HepG2 (cell line): ENCODE data around the gene TANGO6. TPM values are rescaled to one million over a fixed set of nuclear protein-coding genes. Genes with fewer than 3 reads are reported as not detected.

ENCODE experiments used
- CBX2 ChIP-seq, 2 experiments: fragments of 200-600 bp in 1 of 2; sonication (generic); formaldehyde crosslinking in 1 of 2; IDR thresholded peaks; 2 replicates each; pipeline versions ENCODE4 v1.7.0 to v1.8.1; 2018 to 2022; ENCODE audit warnings: low read depth in 2 of 2, low read length in 1 of 2, mild to moderate bottlenecking in 1 of 2, missing genetic modification reagents in 1 of 2
- JUND ChIP-seq: sonication (generic); formaldehyde crosslinking; IDR thresholded peaks from 2 replicates; pipeline ENCODE4 v1.8.0; 2022; ENCODE audit warnings: mild to moderate bottlenecking, missing genetic modification reagents
- KIAA2018 ChIP-seq: sonication (generic); formaldehyde crosslinking; IDR thresholded peaks from 2 replicates; pipeline ENCODE4 v1.5.0; 2020; ENCODE audit warnings: mild to moderate bottlenecking, missing genetic modification reagents, borderline replicate concordance
- KLF13 ChIP-seq: sonication (generic); formaldehyde crosslinking; IDR thresholded peaks from 2 replicates; pipeline ENCODE4 v1.4.0; 2020; ENCODE audit warnings: mild to moderate bottlenecking, missing genetic modification reagents
- LBX2 ChIP-seq: sonication (generic); formaldehyde crosslinking; IDR thresholded peaks from 2 replicates; pipeline ENCODE4 v1.5.0; 2020; ENCODE audit warnings: missing genetic modification reagents, mild to moderate bottlenecking, borderline replicate concordance
- NKX3-1 ChIP-seq: sonication (generic); formaldehyde crosslinking; IDR thresholded peaks from 2 replicates; pipeline ENCODE4 v1.5.0; 2020; ENCODE audit warnings: missing genetic modification reagents
- RXRB ChIP-seq: IDR thresholded peaks from 2 replicates; pipeline ENCODE4 v1.6.1; 2016; ENCODE audit warnings: borderline replicate concordance, missing genetic modification reagents, missing compliant biosample characterization
- TIGD3 ChIP-seq: sonication (generic); formaldehyde crosslinking; IDR thresholded peaks from 2 replicates; pipeline ENCODE4 v1.5.1; 2020; ENCODE audit warnings: mild to moderate bottlenecking, missing genetic modification reagents, borderline replicate concordance
- YEATS2 ChIP-seq: sonication (generic); formaldehyde crosslinking; IDR thresholded peaks from 2 replicates; pipeline ENCODE4 v1.4.0; 2020; ENCODE audit warnings: missing genetic modification reagents, borderline replicate concordance
- ZBTB37 ChIP-seq: sonication (generic); formaldehyde crosslinking; IDR thresholded peaks from 2 replicates; pipeline ENCODE4 v1.4.0; 2020; ENCODE audit warnings: mild to moderate bottlenecking, missing genetic modification reagents
- ZBTB8A ChIP-seq: sonication (generic); formaldehyde crosslinking; IDR thresholded peaks from 2 replicates; pipeline ENCODE4 v1.4.0; 2020; ENCODE audit warnings: mild to moderate bottlenecking, low read depth, missing genetic modification reagents, borderline replicate concordance
- ZNF513 ChIP-seq: sonication (generic); formaldehyde crosslinking; conservative IDR thresholded peaks from 2 replicates; pipeline ENCODE4 v1.5.0; 2020; ENCODE audit warnings: missing genetic modification reagents
- ZNF660 ChIP-seq: sonication (generic); formaldehyde crosslinking; IDR thresholded peaks from 2 replicates; pipeline ENCODE4 v1.5.1; 2020; ENCODE audit warnings: mild to moderate bottlenecking, low read depth, missing genetic modification reagents, borderline replicate concordance
- polyA plus RNA-seq, 8 experiments: library from polyadenylated mRNA; depleted of rRNA in 3 of 8; stranded (reverse) in 7 of 8; unstranded in 1 of 8; fragments of >200 nt; fragmentation: Illumina TruSeq in 4 of 8; extraction: Trizol in 4 of 8; gene quantifications; 2 replicates each; pipeline versions ENCODE4 v1.2.1 to v1.2.3, GENCODE V29; 2011 to 2016; ENCODE audit warnings: low read depth in 4 of 8, missing spikeins in 1 of 8, mixed read lengths in 1 of 8; ENCODE audit not compliant: insufficient read depth in 1 of 8
- total RNA-seq, 5 experiments: library from RNA; depleted of rRNA; stranded (reverse); fragments of >200 nt; fragmentation: Illumina TruSeq; extraction: Trizol; gene quantifications; 2 replicates each; pipeline ENCODE4 v1.2.3, GENCODE V29; 2016; ENCODE audit warnings: low read depth in 1 of 5

The TANGO6 gene
- total and polyA plus RNA-seq, 2 of the 13 experiments (the other 11 are each of a cell fraction or from before 2014, with no cell fraction given): 7.2 to 13.3 TPM

GRCh38 chr16:69132424-69133252 lies 289.3 kb downstream of the TANGO6 start, which contains the start of the genes CHTF8 and UTP4 (continued):
- TF ChIP-seq LBX2 (CRISPR knock-in tag): no peak; the same call in 1 of the 2 replicates
- no peak for TF ChIP-seq CBX2 (IDR thresholded peaks at IDR 0.05; ENCODE audit: low read depth, low read length)
- TF ChIP-seq CBX2 (CRISPR knock-in tag; IDR thresholded peaks at IDR 0.05; ENCODE audit: low read depth): no peak
- TF ChIP-seq ZBTB37 (CRISPR knock-in tag): no peak
- TF ChIP-seq JUND (CRISPR knock-in tag): no peak
- TF ChIP-seq NKX3-1 (CRISPR knock-in tag): peak; percentile 62; the same call in 1 of the 2 replicates
- no peak for TF ChIP-seq ZBTB8A (CRISPR knock-in tag)
- no peak for TF ChIP-seq KLF13
- no peak for TF ChIP-seq ZNF660 (CRISPR knock-in tag)
- TF ChIP-seq ZNF513 (CRISPR knock-in tag): 0 out of 2 replicates have a peak, but pooled peaks have one; percentile 82
- peak; percentile 21; the same call in 1 of the 2 replicates for TF ChIP-seq RXRB (CRISPR knock-in tag)
- peak; percentile 10; the same call in 1 of the 2 replicates for TF ChIP-seq YEATS2 (CRISPR knock-in tag)
- no peak for TF ChIP-seq TIGD3 (CRISPR knock-in tag)
- TF ChIP-seq KIAA2018 (CRISPR knock-in tag): no peak
